Measurements from ENCODE around the gene STIM2.

DNA sequence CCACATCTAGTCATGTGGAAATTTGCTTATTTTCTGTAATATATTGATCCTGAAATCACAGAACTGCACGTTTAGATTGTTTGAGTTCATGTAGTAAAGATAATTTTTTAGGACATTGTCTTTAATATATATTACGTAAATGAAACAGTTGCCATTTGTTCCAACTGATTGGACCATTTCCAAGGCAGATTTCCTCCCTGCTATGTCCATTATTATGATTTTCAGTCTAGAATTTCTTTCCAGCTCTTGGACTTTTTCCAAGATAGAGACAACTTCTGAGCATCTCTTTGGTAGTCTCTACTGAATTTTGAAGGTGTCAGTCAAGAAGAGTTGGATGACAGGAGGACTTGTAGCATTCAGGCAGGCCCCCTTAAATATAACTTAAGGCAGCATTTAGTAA lies 94.6 kb downstream of the STIM2 start:
- TF ChIP-seq CTCF (IDR thresholded peaks at IDR 0.05) (no peak), POLR2A (IDR thresholded peaks at IDR 0.05) (no peak), POLR2AphosphoS5 (IDR thresholded peaks at IDR 0.05) (no peak)

All from prostate gland (tissue), 2 donors.